Loucy (cell line): Measurements from ENCODE around the gene C8B.

Source experiments
- EZH2phosphoT487 ChIP-seq: fragments of 200-600 bp; IDR thresholded peaks from 2 replicates; pipeline ENCODE4 v1.6.1; 2018; ENCODE audit warnings: antibody characterized with exemption, mild to moderate bottlenecking, moderate library complexity, borderline replicate concordance
- TF ChIP-seq, protein P1 (sequence below): fragments of 200-600 bp; sonication (generic); conservative IDR thresholded peaks from 2 replicates; pipeline ENCODE4 v1.5.1; 2014; ENCODE audit warnings: mild to moderate bottlenecking, antibody characterized with exemption, low read length

DNA sequence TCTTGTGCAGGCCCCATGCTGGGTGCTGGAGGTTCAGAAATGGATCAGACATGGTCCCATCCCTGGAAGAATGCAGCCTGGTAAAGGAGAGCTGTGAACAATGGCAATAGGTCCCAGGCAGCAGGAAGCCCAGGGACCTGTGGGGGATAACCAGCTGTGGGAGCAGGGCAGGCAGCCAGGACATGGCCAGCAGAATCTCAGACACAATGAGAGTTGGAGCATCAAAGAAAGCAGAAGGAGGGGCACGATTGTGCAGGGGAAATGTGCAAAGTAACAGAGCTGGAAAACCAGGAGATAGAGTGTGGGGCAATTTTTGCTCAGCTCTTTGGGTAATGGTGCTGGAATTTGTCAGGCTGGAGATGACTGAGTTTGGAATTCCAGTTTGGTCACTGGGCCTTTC, 44.3 kb downstream of the C8B start:
- TF ChIP-seq, protein P1, sequence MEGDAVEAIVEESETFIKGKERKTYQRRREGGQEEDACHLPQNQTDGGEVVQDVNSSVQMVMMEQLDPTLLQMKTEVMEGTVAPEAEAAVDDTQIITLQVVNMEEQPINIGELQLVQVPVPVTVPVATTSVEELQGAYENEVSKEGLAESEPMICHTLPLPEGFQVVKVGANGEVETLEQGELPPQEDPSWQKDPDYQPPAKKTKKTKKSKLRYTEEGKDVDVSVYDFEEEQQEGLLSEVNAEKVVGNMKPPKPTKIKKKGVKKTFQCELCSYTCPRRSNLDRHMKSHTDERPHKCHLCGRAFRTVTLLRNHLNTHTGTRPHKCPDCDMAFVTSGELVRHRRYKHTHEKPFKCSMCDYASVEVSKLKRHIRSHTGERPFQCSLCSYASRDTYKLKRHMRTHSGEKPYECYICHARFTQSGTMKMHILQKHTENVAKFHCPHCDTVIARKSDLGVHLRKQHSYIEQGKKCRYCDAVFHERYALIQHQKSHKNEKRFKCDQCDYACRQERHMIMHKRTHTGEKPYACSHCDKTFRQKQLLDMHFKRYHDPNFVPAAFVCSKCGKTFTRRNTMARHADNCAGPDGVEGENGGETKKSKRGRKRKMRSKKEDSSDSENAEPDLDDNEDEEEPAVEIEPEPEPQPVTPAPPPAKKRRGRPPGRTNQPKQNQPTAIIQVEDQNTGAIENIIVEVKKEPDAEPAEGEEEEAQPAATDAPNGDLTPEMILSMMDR, result no peak
- no peak for TF ChIP-seq EZH2phosphoT487
